GM12891 (cell line): ENCODE results near the gene FRA10AC1.

Experiments
- DNase-seq: peaks from one replicate; pipeline ENCODE4 v3.0.0; 2011; ENCODE audit warnings: low spot score; ENCODE audit not compliant: insufficient read length
- FAIRE-seq: peaks from 2 replicates; lab custom pipeline; 2011; peaks lifted over from hg19 to GRCh38; lab: Jason Lieb, UNC
- PAX5 ChIP-seq: IDR thresholded peaks from 2 replicates; pipeline ENCODE4 v1.6.1; 2011; ENCODE audit warnings: low read length, moderate library complexity, mild to moderate bottlenecking; ENCODE audit not compliant: insufficient read depth, severe bottlenecking
- POLR2A ChIP-seq: IDR thresholded peaks from 2 replicates; pipeline ENCODE4 v1.6.1; 2011; ENCODE audit warnings: low read depth, low read length, control low read depth
- POLR2AphosphoS5 ChIP-seq: IDR thresholded peaks from 2 replicates; pipeline ENCODE4 v1.6.1; 2011; ENCODE audit warnings: low read depth, low read length, control low read depth
- POU2F2 ChIP-seq: IDR thresholded peaks from 2 replicates; pipeline ENCODE4 v1.6.1; 2011; ENCODE audit warnings: low read depth, mild to moderate bottlenecking, control low read depth, low read length, moderate library complexity
- SPI1 ChIP-seq: IDR thresholded peaks from 2 replicates; pipeline ENCODE4 v1.6.1; 2011; ENCODE audit warnings: low read depth, low read length, control low read depth
- TAF1 ChIP-seq: IDR thresholded peaks from 2 replicates; pipeline ENCODE4 v1.6.1; 2011; ENCODE audit warnings: low read depth, low read length, control low read depth

Gene FRA10AC1

GRCh38 chr10:93726024-93726423 is 23.6 kb upstream of the FRA10AC1 start:
- no peak for FAIRE-seq
- TF ChIP-seq POLR2AphosphoS5 = no peak
- no peak for TF ChIP-seq TAF1
- TF ChIP-seq POLR2A = no peak
- no peak for TF ChIP-seq SPI1
- TF ChIP-seq PAX5 = no peak
- no peak for TF ChIP-seq POU2F2
- DNase-seq = no peak

- DNase-seq = no peak
- no peak for FAIRE-seq
- TF ChIP-seq SPI1 = no peak
- no peak for TF ChIP-seq POLR2AphosphoS5
- no peak for TF ChIP-seq POLR2A
- no peak for TF ChIP-seq TAF1
- TF ChIP-seq POU2F2 = no peak
- no peak for TF ChIP-seq PAX5
Observed at GRCh38 chr10:93723153-93723552, 20.8 kb upstream of the FRA10AC1 start.

GRCh38 chr10:93722550-93722949 is 20.2 kb upstream of the FRA10AC1 start:
- DNase-seq (no peak), FAIRE-seq (no peak)
- TF ChIP-seq POLR2AphosphoS5 (no peak), POU2F2 (no peak), TAF1 (no peak), POLR2A (no peak), SPI1 (no peak), PAX5 (no peak)

GRCh38 chr10:93719901-93720300 is 17.5 kb upstream of the FRA10AC1 start:
- no peak for DNase-seq
- FAIRE-seq = no peak
- TF ChIP-seq POU2F2 (no peak), TAF1 (no peak), POLR2A (no peak), SPI1 (no peak), POLR2AphosphoS5 (no peak), PAX5 (no peak)

GRCh38 chr10:93718937-93719725 is 16.7 kb upstream of the FRA10AC1 start:
- FAIRE-seq = peak; percentile 84
- TF ChIP-seq SPI1 = peak; percentile 81
- TF ChIP-seq POLR2A = no peak
- DNase-seq = no peak

GRCh38 chr10:93716766-93717165 is 14.4 kb upstream of the FRA10AC1 start:
- peak; percentile 81 for FAIRE-seq
- DNase-seq = no peak
- TF ChIP-seq POLR2A = no peak
- TF ChIP-seq TAF1 = no peak
- TF ChIP-seq POU2F2 = no peak
- no peak for TF ChIP-seq PAX5
- TF ChIP-seq POLR2AphosphoS5 = no peak
- TF ChIP-seq SPI1 = no peak

GRCh38 chr10:93715345-93715744 is 13.0 kb upstream of the FRA10AC1 start:
- DNase-seq = peak; percentile 17
- peak; percentile 90 for FAIRE-seq
- TF ChIP-seq SPI1 (peak; percentile 95), POLR2AphosphoS5 (no peak), PAX5 (no peak)

GRCh38 chr10:93712593-93712992 is 10.2 kb upstream of the FRA10AC1 start:
- FAIRE-seq = no peak
- no peak for DNase-seq
- TF ChIP-seq POU2F2 = no peak
- no peak for TF ChIP-seq POLR2A
- TF ChIP-seq TAF1 = no peak
- no peak for TF ChIP-seq PAX5
- TF ChIP-seq SPI1 = no peak

- no peak for TF ChIP-seq SPI1
- no peak for TF ChIP-seq POLR2A
- TF ChIP-seq POU2F2 = no peak
- TF ChIP-seq PAX5 = no peak
- TF ChIP-seq TAF1 = no peak
- no peak for TF ChIP-seq POLR2AphosphoS5
- DNase-seq (no peak), FAIRE-seq (no peak)
Observed at GRCh38 chr10:93711891-93712290, 9.5 kb upstream of the FRA10AC1 start.

- FAIRE-seq (no peak), DNase-seq (no peak)
- no peak for TF ChIP-seq TAF1
- TF ChIP-seq POLR2A = no peak
- TF ChIP-seq POU2F2 = no peak
- TF ChIP-seq PAX5 = no peak
- TF ChIP-seq SPI1 = no peak
- no peak for TF ChIP-seq POLR2AphosphoS5
Observed at GRCh38 chr10:93710333-93710909, 8.0 kb upstream of the FRA10AC1 start.
